Natural killer cell (primary cell): ENCODE results near the gene IL4I1. TPM values are rescaled to one million over a fixed set of nuclear protein-coding genes. Genes with fewer than 3 reads are reported as not detected.

Source experiments
- ATAC-seq, 3 donors: fragments of 150-1000 bp in 2 of 3; fragments of 200-7000 bp in 1 of 3; cut with Tn5 transposase; 1 replicate in 1 of 3; 2 replicates in 2 of 3; pipeline ENCODE4 v1.10.0; 2021; ENCODE audit warnings: mild to moderate bottlenecking in 2 of 3, moderate library complexity in 2 of 3
- DNase-seq, 2 donors: peaks; one replicate each; pipeline versions ENCODE4 v3.0.0 to v3.0.0-alpha.2; 2013 to 2021; ENCODE audit warnings: mixed read lengths in 1 of 2
- H3K27ac ChIP-seq: one replicate; pipeline ENCODE4 v1.5.1; 2013; ENCODE audit warnings: mild to moderate bottlenecking, low read length
- H3K27me3 ChIP-seq: one replicate; pipeline ENCODE4 v1.6.1; 2013; ENCODE audit warnings: low read length; ENCODE audit not compliant: control insufficient read depth, insufficient read depth
- H3K36me3 ChIP-seq: one replicate; pipeline ENCODE4 v1.6.1; 2013; ENCODE audit warnings: low read length; ENCODE audit not compliant: control insufficient read depth, insufficient read depth
- H3K4me1 ChIP-seq: one replicate; pipeline ENCODE4 v1.6.1; 2013; ENCODE audit warnings: low read length; ENCODE audit not compliant: control insufficient read depth, insufficient read depth
- H3K4me3 ChIP-seq: one replicate; pipeline ENCODE4 v1.5.1; 2013; ENCODE audit warnings: low read length
- H3K9me3 ChIP-seq: one replicate; pipeline ENCODE4 v1.6.1; 2013; ENCODE audit warnings: low read length; ENCODE audit not compliant: control insufficient read depth, insufficient read depth
- H3K27ac Mint-ChIP-seq, 2 donors: one replicate each; pipeline ENCODE4 v1.8.0; 2022; ENCODE audit warnings: mild to moderate bottlenecking in 2 of 2, mixed read lengths in 2 of 2, moderate library complexity in 1 of 2
- H3K27me3 Mint-ChIP-seq, 2 donors: one replicate each; pipeline ENCODE4 v1.8.0; 2022; ENCODE audit warnings: low read depth in 2 of 2, mixed read lengths in 2 of 2
- H3K36me3 Mint-ChIP-seq: one replicate; pipeline ENCODE4 v1.8.0; 2022; ENCODE audit warnings: mixed read lengths
- H3K4me1 Mint-ChIP-seq, 2 donors: one replicate each; pipeline ENCODE4 v1.8.0; 2022; ENCODE audit warnings: mixed read lengths in 2 of 2
- H3K4me3 Mint-ChIP-seq: one replicate; pipeline ENCODE4 v1.8.0; 2022; ENCODE audit warnings: mild to moderate bottlenecking, moderate library complexity, mixed read lengths
- H3K9me3 Mint-ChIP-seq, 2 donors: one replicate each; pipeline ENCODE4 v1.8.0; 2022; ENCODE audit warnings: mixed read lengths in 2 of 2
- CTCF ChIP-seq: fragments of 200-600 bp; IDR thresholded peaks from one replicate; pipeline ENCODE4 v1.8.0; 2022; ENCODE audit warnings: antibody characterized with exemption
- WGBS: methylation state at CpG from one replicate; pipeline ENCODE4 v1.1.7; 2013; ENCODE audit warnings: missing lambda C conversion rate; ENCODE audit not compliant: insufficient coverage; 5-methylcytosine and 5-hydroxymethylcytosine counted together
- intact Hi-C: fragments of 100-400 bp; cut with micrococcal nuclease; formaldehyde crosslinking; loops from one replicate; pipeline ENCODE4 v1.14.2; 2022
- total RNA-seq, 4 donors: library from RNA; stranded (reverse); fragments of 120-200 nt in 1 of 4; gene quantifications; one replicate each; pipeline versions ENCODE4 v1.2.3 to v1.2.4, GENCODE V29; 2013 to 2022

The IL4I1 gene
- total RNA-seq, 3 donors from 2014 or later (not counting 1 experiment from before 2014, with no cell fraction given): 3.0 to 3.8 (median 3.4) TPM

- no peaks in the 10 kb centered on the region for H3K9me3 ChIP-seq
- Mint-ChIP-seq H3K4me3 (no peak overlapping the region), H3K27me3 (no peaks in the 10 kb centered on the region), H3K4me1 (peaks cover 14 to 18% of the 10 kb centered on the region in 2 donors), H3K36me3 (no peaks in the 10 kb centered on the region), H3K9me3 (no peaks in the 10 kb centered on the region), H3K27ac (peak overlapping the region in 1 of 2 donors; percentile 36)
- 92% methylated on average over 49 of the region's 49 CpGs for WGBS
- peaks cover 46% of the 10 kb centered on the region for H3K36me3 ChIP-seq
- no peak for ATAC-seq
- peak in 1 of 2 donors; percentile 37 for DNase-seq
- intact Hi-C loops: no loop called here
- H3K27me3 ChIP-seq: no peaks in the 10 kb centered on the region
- peaks cover 23% of the 10 kb centered on the region for H3K4me1 ChIP-seq
- no peak for TF ChIP-seq CTCF
- H3K27ac ChIP-seq: no peak overlapping the region
- H3K4me3 ChIP-seq: no peak overlapping the region
Measured at GRCh38 chr19:49862391-49863253, 34.1 kb downstream of the IL4I1 start.

- H3K27ac Mint-ChIP-seq: no peak overlapping the region
- H3K27me3 Mint-ChIP-seq: no peaks in the 10 kb centered on the region
- intact Hi-C loops: no loop called here
- Histone ChIP-seq H3K27ac (no peak overlapping the region), H3K4me3 (no peak overlapping the region), H3K27me3 (no peaks in the 10 kb centered on the region), H3K4me1 (peaks cover 19% of the 10 kb centered on the region), H3K36me3 (peaks cover 48% of the 10 kb centered on the region), H3K9me3 (no peaks in the 10 kb centered on the region)
- DNase-seq (no peak), ATAC-seq (peak in 2 of 3 donors; percentile 18 to 19)
- WGBS: 93% methylated on average over 57 of the region's 60 CpGs
- H3K4me1 Mint-ChIP-seq: peaks cover 12 to 14% of the 10 kb centered on the region in 2 donors
- no peaks in the 10 kb centered on the region for H3K36me3 Mint-ChIP-seq
- H3K9me3 Mint-ChIP-seq: no peaks in the 10 kb centered on the region
- no peak for TF ChIP-seq CTCF
- H3K4me3 Mint-ChIP-seq: no peak overlapping the region
Measured at GRCh38 chr19:49861541-49862378, 34.9 kb downstream of the IL4I1 start.

GRCh38 chr19:49861107-49861506 is 35.6 kb downstream of the IL4I1 start:
- no peaks in the 10 kb centered on the region for H3K9me3 ChIP-seq
- no peak overlapping the region for H3K27ac ChIP-seq
- peaks cover 48% of the 10 kb centered on the region for H3K36me3 ChIP-seq
- H3K4me3 ChIP-seq: no peak overlapping the region
- intact Hi-C loops: no loop called here
- peaks cover 12% of the 10 kb centered on the region for H3K4me1 ChIP-seq
- H3K36me3 Mint-ChIP-seq: no peaks in the 10 kb centered on the region
- H3K27me3 ChIP-seq: no peaks in the 10 kb centered on the region
- H3K4me3 Mint-ChIP-seq: no peak overlapping the region
- WGBS: 92% methylated on average over 12 of the region's 13 CpGs
- no peaks in the 10 kb centered on the region for H3K27me3 Mint-ChIP-seq
- no peak for DNase-seq
- no peaks in the 10 kb centered on the region for H3K9me3 Mint-ChIP-seq
- peaks cover 5 to 14% of the 10 kb centered on the region in 2 donors for H3K4me1 Mint-ChIP-seq
- TF ChIP-seq CTCF: no peak
- ATAC-seq: no peak
- H3K27ac Mint-ChIP-seq: no peak overlapping the region
